Effector memory CD8-positive, alpha-beta T cell (primary cell): ENCODE results near the gene HAUS7.

Source experiments
- ATAC-seq: fragments of 150-1000 bp; cut with Tn5 transposase; replicated peaks from 2 replicates; pipeline ENCODE4 v1.10.0; 2021; ENCODE audit warnings: mild to moderate bottlenecking, moderate library complexity
- DNase-seq, 3 experiments: peaks; one replicate each; pipeline ENCODE4 v3.0.0; 2021
- H3K27ac Mint-ChIP-seq, 2 donors: one replicate each; pipeline ENCODE4 v1.8.0; 2022; ENCODE audit warnings: mild to moderate bottlenecking in 2 of 2, mixed read lengths in 2 of 2, moderate library complexity in 2 of 2
- H3K27me3 Mint-ChIP-seq, 2 donors: one replicate each; pipeline ENCODE4 v1.8.0; 2022; ENCODE audit warnings: mixed read lengths in 2 of 2
- H3K36me3 Mint-ChIP-seq: one replicate; pipeline ENCODE4 v1.8.0; 2022; ENCODE audit warnings: mild to moderate bottlenecking, moderate library complexity, mixed read lengths; ENCODE audit not compliant: insufficient read depth
- H3K4me1 Mint-ChIP-seq, 2 donors: one replicate each; pipeline ENCODE4 v1.8.0; 2022; ENCODE audit warnings: low read depth in 2 of 2, mixed read lengths in 2 of 2
- H3K4me3 Mint-ChIP-seq, 2 donors: one replicate each; pipeline ENCODE4 v1.8.0; 2022; ENCODE audit warnings: mild to moderate bottlenecking in 2 of 2, mixed read lengths in 2 of 2, moderate library complexity in 2 of 2
- H3K9me3 Mint-ChIP-seq, 2 donors: one replicate each; pipeline ENCODE4 v1.8.0; 2022; ENCODE audit warnings: mixed read lengths in 2 of 2

The HAUS7 gene

GRCh38 chrX:153454901-153455550 lies 15.3 kb downstream of the HAUS7 start:
- H3K4me3 Mint-ChIP-seq = no peak overlapping the region
- ATAC-seq = no peak
- DNase-seq = no peak
- no peaks in the 10 kb centered on the region for H3K4me1 Mint-ChIP-seq
- H3K9me3 Mint-ChIP-seq = no peaks in the 10 kb centered on the region
- no peaks in the 10 kb centered on the region for H3K27me3 Mint-ChIP-seq
- peaks cover 13% of the 10 kb centered on the region for H3K36me3 Mint-ChIP-seq
- no peak overlapping the region for H3K27ac Mint-ChIP-seq

- Mint-ChIP-seq H3K27ac (no peak overlapping the region), H3K36me3 (peaks cover 5% of the 10 kb centered on the region), H3K9me3 (no peaks in the 10 kb centered on the region), H3K4me1 (no peaks in the 10 kb centered on the region), H3K27me3 (no peaks in the 10 kb centered on the region), H3K4me3 (no peak overlapping the region)
- ATAC-seq (no peak), DNase-seq (no peak)
Measured at GRCh38 chrX:153450949-153451277, 19.5 kb downstream of the HAUS7 start.

GRCh38 chrX:153450114-153450948 lies 20.0 kb downstream of the HAUS7 start:
- DNase-seq (no peak), ATAC-seq (no peak)
- no peak overlapping the region for H3K4me3 Mint-ChIP-seq
- H3K27ac Mint-ChIP-seq = no peak overlapping the region
- no peaks in the 10 kb centered on the region for H3K9me3 Mint-ChIP-seq
- peaks cover 5% of the 10 kb centered on the region for H3K36me3 Mint-ChIP-seq
- no peaks in the 10 kb centered on the region for H3K27me3 Mint-ChIP-seq
- no peaks in the 10 kb centered on the region for H3K4me1 Mint-ChIP-seq

- DNase-seq (no peak), ATAC-seq (no peak)
- Mint-ChIP-seq H3K9me3 (no peaks in the 10 kb centered on the region), H3K36me3 (peaks cover 5% of the 10 kb centered on the region), H3K27me3 (no peaks in the 10 kb centered on the region), H3K4me1 (no peaks in the 10 kb centered on the region), H3K27ac (peak overlapping the region in 1 of 2 donors; percentile 42), H3K4me3 (no peak overlapping the region)
Measured at GRCh38 chrX:153449368-153450113, 20.8 kb downstream of the HAUS7 start.

- Mint-ChIP-seq H3K9me3 (no peaks in the 10 kb centered on the region), H3K4me3 (no peak overlapping the region), H3K4me1 (no peaks in the 10 kb centered on the region), H3K27me3 (no peaks in the 10 kb centered on the region), H3K27ac (no peak overlapping the region), H3K36me3 (peaks cover 5% of the 10 kb centered on the region)
- no peak for DNase-seq
- ATAC-seq = no peak
Measured at GRCh38 chrX:153448556-153449367, 21.6 kb downstream of the HAUS7 start.

GRCh38 chrX:153447581-153447960 lies 22.8 kb downstream of the HAUS7 start:
- Mint-ChIP-seq H3K4me1 (no peaks in the 10 kb centered on the region), H3K4me3 (no peak overlapping the region), H3K36me3 (no peaks in the 10 kb centered on the region), H3K9me3 (no peaks in the 10 kb centered on the region), H3K27me3 (no peaks in the 10 kb centered on the region), H3K27ac (no peak overlapping the region)
- no peak for ATAC-seq
- DNase-seq = no peak

- ATAC-seq = no peak
- H3K9me3 Mint-ChIP-seq = no peaks in the 10 kb centered on the region
Measured at GRCh38 chrX:153446950-153447580, 23.3 kb downstream of the HAUS7 start.

GRCh38 chrX:153446636-153446936 lies 23.8 kb downstream of the HAUS7 start:
- peak overlapping the region in 1 of 2 donors; percentile 54 for H3K27ac Mint-ChIP-seq
- DNase-seq = no peak
- H3K4me3 Mint-ChIP-seq = no peak overlapping the region
- H3K27me3 Mint-ChIP-seq = no peaks in the 10 kb centered on the region
- ATAC-seq = no peak
- H3K36me3 Mint-ChIP-seq = no peaks in the 10 kb centered on the region
- no peaks in the 10 kb centered on the region for H3K4me1 Mint-ChIP-seq
- H3K9me3 Mint-ChIP-seq = no peaks in the 10 kb centered on the region

More at GRCh38 chrX:153446950-153447580, 23.3 kb downstream of the HAUS7 start:
- no peak for DNase-seq
- H3K4me3 Mint-ChIP-seq = no peak overlapping the region
- no peaks in the 10 kb centered on the region for H3K27me3 Mint-ChIP-seq
- no peak overlapping the region for H3K27ac Mint-ChIP-seq
- no peaks in the 10 kb centered on the region for H3K4me1 Mint-ChIP-seq
- H3K36me3 Mint-ChIP-seq = no peaks in the 10 kb centered on the region

GRCh38 chrX:153445856-153446635 lies 24.3 kb downstream of the HAUS7 start, which contains the start of gene TREX2:
Gene TREX2 (minus strand): TSS chrX:153446056. CDS start chrX:153445430, 626 bp downstream.
- Mint-ChIP-seq H3K27ac (peak within 1 kb of the TSS in 1 of 2 donors; percentile 54), H3K4me3 (no peak within 1 kb of the TSS), H3K36me3 (no peaks in the 10 kb centered on the region), H3K4me1 (no peaks in the 10 kb centered on the region), H3K9me3 (no peaks in the 10 kb centered on the region), H3K27me3 (no peaks in the 10 kb centered on the region)
- no peak for DNase-seq
- ATAC-seq = no peak

GRCh38 chrX:153445106-153445855 lies 25.1 kb downstream of the HAUS7 start:
- Mint-ChIP-seq H3K27me3 (no peaks in the 10 kb centered on the region), H3K36me3 (no peaks in the 10 kb centered on the region), H3K27ac (no peak overlapping the region), H3K4me1 (no peaks in the 10 kb centered on the region), H3K9me3 (no peaks in the 10 kb centered on the region), H3K4me3 (no peak overlapping the region)
- DNase-seq (no peak), ATAC-seq (no peak)

GRCh38 chrX:153444333-153445011 lies 25.9 kb downstream of the HAUS7 start:
- ATAC-seq (no peak), DNase-seq (no peak)
- Mint-ChIP-seq H3K9me3 (no peaks in the 10 kb centered on the region), H3K27ac (no peak overlapping the region), H3K4me1 (no peaks in the 10 kb centered on the region), H3K4me3 (no peak overlapping the region), H3K27me3 (no peaks in the 10 kb centered on the region), H3K36me3 (no peaks in the 10 kb centered on the region)
